Prostate gland (tissue), 2 donors: ENCODE results near the gene REXO4.

Source experiments
- POLR2AphosphoS5 ChIP-seq: sonication (generic); formaldehyde crosslinking; IDR thresholded peaks from one replicate; pipeline ENCODE4 v1.6.1; 2017; ENCODE audit warnings: antibody characterized with exemption
- TF ChIP-seq, protein P1 (sequence below), 4 experiments: fragments of 200-600 bp in 2 of 4; fragments of 450-650 bp in 2 of 4; sonication (generic) in 2 of 4; IDR thresholded peaks; 1 replicate in 3 of 4; 2 replicates in 1 of 4; pipeline ENCODE4 v1.5.1; 2016 to 2019; ENCODE audit warnings: antibody characterized with exemption in 4 of 4, mild to moderate bottlenecking in 2 of 4, moderate library complexity in 2 of 4

DNA sequence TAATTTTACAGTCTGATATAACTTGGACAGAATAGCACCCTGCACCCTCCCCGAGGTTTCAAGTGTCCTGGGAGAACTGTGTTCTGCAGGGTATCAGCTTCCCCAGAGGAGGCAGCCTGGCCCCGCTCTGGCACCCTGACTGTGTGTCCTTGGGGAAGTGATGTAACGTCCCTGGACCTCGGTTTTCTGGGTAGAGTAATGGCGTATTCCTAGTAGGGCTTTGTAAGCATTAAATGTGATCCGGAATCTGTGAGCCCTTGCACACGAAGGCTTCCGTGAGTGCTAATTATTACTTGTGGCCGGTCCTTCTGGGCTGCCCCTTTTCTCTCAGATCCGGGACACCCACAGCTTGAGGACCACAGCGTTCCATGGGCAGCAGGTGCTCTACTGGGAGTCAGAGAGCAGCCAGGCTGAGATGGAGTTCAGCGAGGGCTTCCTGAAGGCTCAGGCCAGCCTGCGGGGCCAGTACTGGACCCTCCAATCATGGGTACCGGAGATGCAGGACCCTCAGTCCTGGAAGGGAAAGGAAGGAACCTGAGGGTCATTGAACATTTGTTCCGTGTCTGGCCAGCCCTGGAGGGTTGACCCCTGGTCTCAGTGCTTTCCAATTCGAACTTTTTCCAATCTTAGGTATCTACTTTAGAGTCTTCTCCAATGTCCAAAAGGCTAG, 41.0 kb upstream of the REXO4 start:
- TF ChIP-seq, protein P1, sequence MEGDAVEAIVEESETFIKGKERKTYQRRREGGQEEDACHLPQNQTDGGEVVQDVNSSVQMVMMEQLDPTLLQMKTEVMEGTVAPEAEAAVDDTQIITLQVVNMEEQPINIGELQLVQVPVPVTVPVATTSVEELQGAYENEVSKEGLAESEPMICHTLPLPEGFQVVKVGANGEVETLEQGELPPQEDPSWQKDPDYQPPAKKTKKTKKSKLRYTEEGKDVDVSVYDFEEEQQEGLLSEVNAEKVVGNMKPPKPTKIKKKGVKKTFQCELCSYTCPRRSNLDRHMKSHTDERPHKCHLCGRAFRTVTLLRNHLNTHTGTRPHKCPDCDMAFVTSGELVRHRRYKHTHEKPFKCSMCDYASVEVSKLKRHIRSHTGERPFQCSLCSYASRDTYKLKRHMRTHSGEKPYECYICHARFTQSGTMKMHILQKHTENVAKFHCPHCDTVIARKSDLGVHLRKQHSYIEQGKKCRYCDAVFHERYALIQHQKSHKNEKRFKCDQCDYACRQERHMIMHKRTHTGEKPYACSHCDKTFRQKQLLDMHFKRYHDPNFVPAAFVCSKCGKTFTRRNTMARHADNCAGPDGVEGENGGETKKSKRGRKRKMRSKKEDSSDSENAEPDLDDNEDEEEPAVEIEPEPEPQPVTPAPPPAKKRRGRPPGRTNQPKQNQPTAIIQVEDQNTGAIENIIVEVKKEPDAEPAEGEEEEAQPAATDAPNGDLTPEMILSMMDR (IDR thresholded peaks at IDR 0.05), result no peak
- no peak for TF ChIP-seq POLR2AphosphoS5
